ENCODE measurements around the gene CNOT2. TPM values are rescaled to one million over a fixed set of nuclear protein-coding genes. Genes with fewer than 3 reads are reported as not detected.

The CNOT2 gene
- total RNA-seq, 1 experiment from 2014 or later, result 162 TPM

DNA sequence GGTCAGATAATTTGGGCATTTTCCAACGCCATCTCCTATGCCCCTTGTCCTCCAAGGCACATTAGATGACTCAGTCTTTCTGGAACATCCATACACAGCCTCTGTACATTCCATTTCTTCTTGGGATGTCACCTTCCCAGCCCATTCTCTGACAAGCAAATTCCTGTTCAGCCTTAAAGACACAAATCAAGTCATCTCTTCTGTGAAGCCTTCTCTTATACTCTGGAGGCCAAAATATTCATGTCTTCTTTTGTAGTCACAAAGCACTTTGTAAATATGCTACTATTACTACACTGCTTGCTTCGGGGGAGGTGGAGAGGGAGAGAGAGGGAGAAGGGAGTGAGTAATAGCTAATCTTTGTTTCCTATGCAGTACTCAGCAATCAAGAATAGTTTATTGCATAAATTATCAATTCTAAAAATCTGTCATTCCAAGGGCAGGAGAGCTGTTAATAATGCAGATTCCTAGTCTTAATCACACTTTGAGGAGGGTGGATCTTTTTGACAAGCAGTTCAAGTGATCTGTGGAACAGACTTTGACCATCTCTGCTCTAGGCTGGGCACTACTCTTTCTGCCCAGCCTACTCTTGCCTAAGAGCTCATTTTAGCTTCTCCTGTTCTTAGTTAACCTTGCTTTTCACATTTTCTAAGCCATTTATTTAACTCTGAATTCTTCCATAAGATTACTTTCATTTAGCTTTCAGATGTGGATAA, 150.7 kb downstream of the CNOT2 start:
- in situ Hi-C loops (cut with HindIII; ENCODE audit: low sequenced_read_pairs), result no loop called here
- no peak for DNase-seq (ENCODE audit: low spot score)

DNA sequence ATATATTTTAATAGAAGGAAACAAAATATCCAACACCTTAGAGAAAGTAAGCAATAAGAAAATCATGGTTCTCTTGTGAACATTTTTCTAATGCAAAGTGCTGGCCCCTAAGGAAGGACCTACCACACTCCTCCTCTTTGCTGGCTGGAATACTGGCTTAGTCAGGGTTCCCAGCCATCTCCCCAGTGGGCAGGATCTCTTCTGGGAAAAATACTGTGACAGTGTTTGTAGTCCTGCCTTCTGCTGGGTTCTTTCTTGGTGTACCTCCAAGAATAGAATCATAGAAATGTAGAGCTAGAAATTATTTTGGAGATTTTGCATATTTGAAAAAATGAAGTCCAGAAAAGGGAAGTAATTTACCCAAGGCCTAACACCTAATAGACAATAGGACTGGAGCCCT, 154.8 kb downstream of the CNOT2 start:
- DNase-seq (ENCODE audit: low spot score), result peak; percentile 59
- in situ Hi-C loops (cut with HindIII; ENCODE audit: low sequenced_read_pairs), result no loop called here

- in situ Hi-C loops (cut with HindIII; ENCODE audit: low sequenced_read_pairs), result no loop called here
- DNase-seq (ENCODE audit: low spot score), result peak; percentile 89
Measured at GRCh38 chr12:70398862-70399261, 155.6 kb downstream of the CNOT2 start.

- in situ Hi-C loops (cut with HindIII; ENCODE audit: low sequenced_read_pairs), result no loop called here
Measured at GRCh38 chr12:70399311-70399710, 156.1 kb downstream of the CNOT2 start.

DNA sequence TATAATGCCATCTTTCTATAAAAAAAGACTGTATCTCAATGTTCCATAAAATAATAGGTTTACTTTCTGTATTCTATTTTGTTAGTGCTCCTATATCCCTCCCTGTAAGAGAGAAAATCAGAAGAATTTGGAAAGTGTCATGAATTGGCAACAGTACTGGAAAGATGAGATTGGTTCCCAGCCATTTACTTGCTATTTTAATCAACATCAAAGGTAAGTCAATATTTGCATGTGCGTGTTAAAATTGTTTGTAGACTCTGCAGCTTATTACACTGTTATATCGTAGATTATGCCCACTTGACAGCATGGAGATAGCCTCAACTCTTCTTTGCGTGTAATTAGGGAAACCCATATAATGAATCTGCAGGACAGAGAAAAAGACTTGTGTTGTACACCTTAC, 156.9 kb downstream of the CNOT2 start:
- no peak for DNase-seq (ENCODE audit: low spot score)
- in situ Hi-C loops (cut with HindIII; ENCODE audit: low sequenced_read_pairs), result no loop called here

More at GRCh38 chr12:70399311-70399710, 156.1 kb downstream of the CNOT2 start:
- DNase-seq (ENCODE audit: low spot score), result no peak

DNA sequence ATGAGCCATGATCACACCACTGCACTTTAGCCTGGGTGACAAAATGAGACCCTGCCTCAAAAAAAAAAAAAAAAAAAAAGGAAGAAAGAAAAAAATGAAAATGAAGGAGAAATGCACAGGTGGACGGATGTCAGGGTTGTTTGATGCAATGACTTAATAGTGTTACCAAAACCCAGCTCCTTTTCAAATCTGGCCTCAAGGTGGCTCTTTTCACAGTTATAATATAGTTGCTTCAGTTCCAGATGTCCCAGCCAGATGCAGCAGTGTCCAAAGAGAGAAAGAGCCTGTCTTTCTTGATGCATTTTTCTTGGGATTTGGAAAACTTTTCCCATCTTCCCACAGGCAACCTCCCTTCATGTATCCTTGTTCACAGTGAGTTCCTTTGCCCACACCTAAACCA, 159.4 kb downstream of the CNOT2 start:
- in situ Hi-C loops (cut with HindIII; ENCODE audit: low sequenced_read_pairs), result no loop called here
- no peak for DNase-seq (ENCODE audit: low spot score)

GRCh38 chr12:70403826-70404225, 160.6 kb downstream of the CNOT2 start:
- in situ Hi-C loops (cut with HindIII; ENCODE audit: low sequenced_read_pairs), result no loop called here
- DNase-seq (ENCODE audit: low spot score), result no peak

Other genes starting within 250 kb of the CNOT2 start
- gene KCNMB4, start 122.9 kb downstream of the CNOT2 start, total RNA-seq (2014; rRNA removed; shearing (Covaris generic)), result 0.43 and 1.1 TPM in 2 replicates

All from G401 (cell line).